Stimulated activated CD4-positive, alpha-beta T cell treated with anti-CD3 and anti-CD28 coated beads, TNF-alpha, amount 100 ng/mL, for 48 hours (primary cell): ENCODE results near the gene SFTPB.
A peak's percentile ranks its signal among the peaks of the same experiment; 100 is the strongest.

Source experiments
- DNase-seq, 3 donors: peaks; one replicate each; pipeline ENCODE4 v3.0.0-alpha.2; 2020; ENCODE audit warnings: low read depth in 3 of 3

Gene SFTPB

DNA sequence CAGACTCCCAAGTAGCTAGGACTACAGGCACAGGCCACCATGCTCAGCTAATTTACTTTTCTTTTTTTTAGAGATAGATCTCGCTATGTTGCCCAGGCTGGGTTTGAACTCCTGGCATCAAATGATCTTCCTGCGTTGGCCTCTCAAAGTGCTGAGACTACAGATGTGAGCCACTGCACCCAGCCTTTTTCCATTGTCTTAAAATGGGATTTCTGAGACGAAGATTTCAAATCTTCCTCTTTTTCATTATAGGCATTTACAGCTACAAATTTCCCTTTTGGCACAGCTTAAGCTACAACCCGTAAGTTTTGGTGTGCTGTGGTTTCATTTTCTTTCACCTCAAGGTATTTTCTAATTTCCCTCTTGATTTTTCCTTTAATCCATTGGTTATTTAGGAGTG, 34.8 kb upstream of the SFTPB start:
- DNase-seq, result no peak

DNA sequence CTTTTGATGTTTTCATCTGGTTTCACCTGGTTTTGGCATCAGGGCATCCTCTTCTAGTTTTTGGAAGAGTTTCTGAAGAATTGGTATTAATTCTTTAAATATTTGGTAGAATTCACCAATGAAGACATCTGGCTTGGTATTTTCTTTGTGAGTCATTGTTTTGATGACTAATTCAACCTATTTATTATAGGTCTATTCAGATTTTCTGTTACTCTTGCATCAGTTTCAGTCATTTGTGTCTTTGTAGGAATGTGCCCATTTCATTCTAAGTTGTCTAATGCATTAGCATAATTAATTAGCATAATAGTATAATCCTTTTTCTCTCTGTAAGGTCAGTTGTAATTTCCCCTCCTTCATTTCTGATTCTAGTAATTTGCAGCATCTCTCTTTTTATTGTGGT, 34.2 kb upstream of the SFTPB start:
- no peak for DNase-seq

DNA sequence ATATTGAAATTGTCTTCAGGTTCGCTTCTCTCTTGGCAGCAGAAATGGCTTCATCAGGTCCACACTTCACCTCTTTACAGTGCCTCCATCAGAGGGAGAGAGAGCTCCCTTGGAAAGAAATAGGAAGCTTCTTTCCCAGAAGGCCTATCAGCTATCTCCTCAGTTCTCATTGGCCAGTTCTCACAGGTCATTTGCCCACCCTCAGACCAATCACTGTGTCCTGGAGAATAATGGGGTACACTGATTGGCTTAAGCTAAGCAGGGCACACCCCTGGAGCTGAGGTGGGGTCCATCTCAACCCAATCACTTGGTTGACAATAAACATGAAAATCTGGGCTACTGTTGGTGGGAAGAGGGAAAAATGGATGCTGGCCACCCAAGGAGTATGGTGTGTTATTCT, 31.3 kb upstream of the SFTPB start:
- DNase-seq, result no peak

DNA sequence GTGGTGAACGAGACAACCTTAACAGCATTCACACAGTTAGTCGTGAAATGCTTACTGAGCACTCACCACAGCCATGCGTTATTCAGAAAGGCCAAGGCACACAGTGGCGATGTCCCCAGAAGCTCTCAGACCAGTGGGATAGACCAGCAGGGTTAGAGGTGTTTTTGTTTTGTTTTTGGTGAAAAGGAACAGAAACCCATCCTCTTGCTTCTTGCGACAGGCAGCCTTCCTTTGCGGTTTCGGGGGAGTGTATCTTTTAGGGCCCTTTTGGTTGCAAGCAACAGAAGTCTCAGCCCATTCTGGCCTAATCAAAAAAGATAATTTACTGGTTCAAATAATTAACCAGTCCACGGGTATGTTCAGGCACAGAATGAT, 30.9 kb upstream of the SFTPB start:
- no peak for DNase-seq

DNA sequence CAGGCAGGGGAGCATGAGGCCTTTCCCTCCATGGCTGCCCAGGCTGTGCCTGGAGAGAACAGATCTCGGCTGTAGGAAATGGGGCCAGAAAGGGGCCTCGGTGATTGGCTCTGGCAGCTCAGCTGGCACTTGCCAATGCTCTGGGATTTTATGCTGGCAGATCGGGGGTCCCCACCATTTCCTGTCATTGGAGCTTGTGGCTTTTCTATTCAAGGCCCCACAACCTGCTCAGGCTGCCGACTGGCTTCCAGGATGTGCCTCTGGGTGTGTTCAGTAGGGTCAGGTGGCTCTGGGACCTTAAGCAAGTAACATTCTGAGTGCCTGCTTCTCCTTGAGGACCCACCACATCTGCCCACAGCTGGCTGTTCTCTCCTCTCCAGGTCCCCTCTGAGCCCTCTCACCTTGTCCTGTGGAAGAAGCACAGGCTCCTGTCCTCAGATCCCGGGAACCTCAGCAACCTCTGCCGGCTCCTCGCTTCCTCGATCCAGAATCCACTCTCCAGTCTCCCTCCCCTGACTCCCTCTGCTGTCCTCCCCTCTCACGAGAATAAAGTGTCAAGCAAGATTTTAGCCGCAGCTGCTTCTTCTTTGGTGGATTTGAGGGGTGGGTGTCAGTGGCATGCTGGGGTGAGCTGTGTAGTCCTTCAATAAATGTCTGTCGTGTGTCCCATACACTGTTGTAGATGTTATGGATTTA, 30.3 kb upstream of the SFTPB start:
- no peak for DNase-seq

DNA sequence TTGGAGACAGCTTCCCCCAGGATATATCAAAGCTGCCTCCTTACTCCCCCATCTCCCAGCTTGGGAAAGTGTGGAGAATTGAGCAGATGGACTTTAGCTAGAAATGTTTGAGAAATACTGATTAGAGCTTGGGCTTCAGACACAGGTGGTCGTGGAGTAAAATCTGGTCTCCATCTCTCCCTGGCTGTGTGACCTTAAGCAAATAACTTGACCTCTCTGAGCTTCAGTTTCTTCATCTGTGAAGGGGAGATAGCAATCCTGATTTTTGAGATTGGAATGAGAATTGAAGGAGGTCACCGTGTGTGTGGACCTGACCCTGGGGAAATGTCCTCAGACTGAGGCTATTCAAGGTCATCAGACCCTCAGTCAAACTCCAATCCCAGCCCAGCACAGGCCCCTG, 29.7 kb upstream of the SFTPB start:
- DNase-seq, result no peak

DNA sequence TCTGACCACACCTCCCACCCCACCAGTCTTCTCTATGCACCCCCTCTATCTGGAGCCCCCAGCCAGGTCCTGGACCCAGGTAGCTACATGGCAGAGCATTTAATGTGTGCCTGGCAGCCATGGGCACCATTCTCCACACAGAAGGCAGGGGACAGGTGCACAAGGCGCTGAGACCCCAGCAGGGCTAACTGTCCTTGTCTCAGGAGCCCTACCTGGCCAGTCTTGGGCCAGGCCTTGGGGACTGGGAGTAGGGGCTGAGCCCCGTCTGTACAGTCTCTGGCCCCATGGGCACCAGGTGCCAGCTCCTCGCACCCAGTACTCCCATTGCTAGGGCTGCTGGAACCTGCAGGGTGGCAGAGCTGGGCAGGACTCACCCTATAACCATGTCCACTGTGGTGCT, 29.1 kb upstream of the SFTPB start:
- DNase-seq, result no peak

DNA sequence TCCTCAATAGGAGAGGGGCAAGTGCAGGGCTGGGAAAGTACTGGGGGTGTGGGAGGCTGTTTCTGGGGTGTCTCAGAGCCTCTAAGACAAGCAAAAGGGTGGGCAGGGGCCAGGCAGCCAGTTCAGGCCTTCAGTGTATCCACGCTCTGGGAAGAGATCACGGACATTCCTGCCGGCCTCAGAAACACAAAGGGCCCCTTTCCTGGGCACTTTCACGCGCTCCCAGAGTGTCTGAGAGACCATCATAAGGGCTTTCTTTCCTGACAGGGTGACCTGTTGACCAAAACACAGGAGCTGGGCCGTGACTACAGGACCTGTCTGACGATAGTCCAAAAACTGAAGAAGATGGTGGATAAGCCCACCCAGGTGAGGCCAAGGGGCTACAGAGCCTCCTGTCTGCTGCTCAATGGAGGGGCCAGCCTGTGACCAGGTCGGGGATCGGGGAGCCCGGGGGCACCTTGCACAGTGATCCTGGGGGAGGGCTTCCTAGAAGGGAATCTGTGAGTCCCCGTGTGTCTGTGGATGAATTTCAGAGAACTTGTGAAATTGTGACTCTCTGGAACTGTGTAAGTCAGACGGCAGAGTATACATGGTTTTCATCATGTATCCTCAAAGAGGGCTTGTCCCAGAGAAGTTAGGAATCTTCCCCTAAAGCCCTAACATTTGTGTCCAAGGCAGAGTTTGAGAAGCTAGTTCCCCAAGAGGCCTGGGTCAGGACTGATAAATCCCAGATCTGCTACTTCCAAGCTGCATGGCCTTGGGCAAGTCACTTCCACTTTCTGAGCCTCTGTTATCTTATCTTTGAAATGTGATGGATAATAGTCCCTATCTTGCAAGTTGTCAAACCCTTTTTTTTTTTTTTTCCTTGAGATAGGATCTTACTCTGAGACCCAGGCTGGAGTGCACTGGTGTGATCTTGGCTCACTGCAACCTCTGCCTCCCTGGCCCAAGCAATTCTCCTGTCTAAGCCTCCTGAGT, 28.0 kb upstream of the SFTPB start:
- no peak for DNase-seq

DNA sequence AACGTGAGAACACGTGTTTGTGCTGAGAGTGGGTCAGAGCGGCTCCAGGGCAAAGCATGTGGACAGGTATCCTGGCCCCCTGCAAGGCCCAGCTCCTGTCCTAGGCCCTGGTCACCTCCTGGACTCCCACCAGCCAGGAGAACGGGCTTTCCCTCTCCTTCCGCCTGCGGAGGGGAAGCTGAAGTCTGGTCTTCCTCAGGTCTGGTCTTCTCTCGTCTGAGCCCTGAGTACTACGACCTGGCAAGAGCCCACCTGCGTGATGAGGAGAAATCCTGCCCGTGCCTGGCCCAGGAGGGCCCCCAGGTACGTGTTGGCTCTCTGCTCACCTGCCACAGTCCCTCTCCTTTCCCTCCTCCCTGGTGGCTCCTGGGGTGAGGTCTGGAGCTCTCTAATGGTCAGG, 27.1 kb upstream of the SFTPB start:
- DNase-seq, result no peak

DNA sequence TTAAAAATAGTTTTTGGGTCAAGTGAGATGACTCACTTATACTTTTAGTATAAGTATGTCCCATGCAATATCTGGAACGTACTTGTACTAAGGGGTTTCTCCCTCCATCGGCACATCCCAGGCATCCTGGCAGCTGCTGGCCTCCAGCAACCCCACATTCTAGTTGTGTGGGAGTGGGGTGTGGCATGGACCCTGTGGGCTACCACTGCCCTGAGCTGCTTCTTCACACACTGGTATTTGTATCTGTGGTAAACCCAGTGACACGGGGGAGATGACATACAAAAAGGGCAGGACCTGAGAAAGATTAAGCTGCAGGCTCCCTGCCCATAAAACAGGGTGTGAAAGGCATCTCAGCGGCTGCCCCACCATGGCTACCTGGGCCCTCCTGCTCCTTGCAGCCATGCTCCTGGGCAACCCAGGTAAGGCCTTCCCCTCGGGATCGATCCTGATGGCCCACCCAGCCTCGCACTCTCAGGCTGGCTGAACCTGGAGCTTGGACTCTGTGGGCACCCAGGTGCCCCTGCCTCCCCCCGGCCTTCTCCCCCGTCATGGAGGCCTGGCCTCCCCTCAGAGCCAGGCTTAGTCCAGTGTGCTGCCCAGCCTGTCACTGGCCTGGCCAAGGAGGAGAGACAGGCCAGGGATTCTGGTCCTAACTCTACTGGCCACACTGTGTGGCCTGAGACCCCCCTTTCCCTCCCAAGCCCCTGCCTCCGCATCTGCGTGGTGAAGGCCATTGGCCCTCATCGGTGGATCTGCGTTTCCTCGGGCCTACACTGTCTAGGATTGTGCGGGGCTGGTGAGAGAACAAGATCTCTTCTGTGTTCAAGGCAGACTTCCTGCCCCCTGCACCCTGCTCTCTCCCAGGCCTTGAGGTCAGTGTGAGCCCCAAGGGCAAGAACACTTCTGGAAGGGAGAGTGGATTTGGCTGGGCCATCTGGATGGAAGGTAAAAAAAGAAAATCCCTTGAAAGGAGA, 26.3 kb upstream of the SFTPB start, which contains the start of gene GNLY:
Gene GNLY, plus strand, starts transcription at position 307 of the 974 bp plus-strand sequence. Its CDS starts 61 bp downstream, at position 368.
- no peak for DNase-seq

DNA sequence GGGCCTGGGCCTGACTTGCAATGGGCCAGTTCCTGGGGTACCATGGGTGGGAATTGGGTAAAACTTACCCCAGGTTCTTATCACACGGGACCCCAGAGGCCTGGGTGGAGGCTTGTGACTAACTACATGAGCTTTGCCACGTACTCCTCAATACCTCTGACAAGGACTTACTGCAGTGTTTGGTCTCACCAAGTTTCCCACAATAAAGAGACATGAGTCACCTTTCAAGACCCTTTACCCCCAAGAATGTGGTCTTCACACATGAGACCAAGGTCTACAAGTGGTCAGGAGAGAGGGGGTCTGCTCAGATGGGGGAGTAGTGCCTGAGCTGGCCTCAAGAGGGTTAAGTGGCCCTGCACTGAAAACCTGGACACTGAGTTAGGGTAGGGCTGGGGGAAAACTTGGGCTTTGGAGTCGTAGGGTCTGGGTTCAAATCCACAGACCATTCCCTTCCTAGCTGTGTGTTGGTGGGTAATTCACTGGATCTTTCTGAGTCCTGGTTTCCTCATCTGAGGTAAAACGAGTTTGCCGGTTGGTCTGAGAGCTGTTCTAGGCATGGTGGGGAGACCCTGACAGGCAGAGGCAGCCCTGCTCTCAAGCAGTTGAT, 24.1 kb upstream of the SFTPB start:
- DNase-seq, result no peak

DNA sequence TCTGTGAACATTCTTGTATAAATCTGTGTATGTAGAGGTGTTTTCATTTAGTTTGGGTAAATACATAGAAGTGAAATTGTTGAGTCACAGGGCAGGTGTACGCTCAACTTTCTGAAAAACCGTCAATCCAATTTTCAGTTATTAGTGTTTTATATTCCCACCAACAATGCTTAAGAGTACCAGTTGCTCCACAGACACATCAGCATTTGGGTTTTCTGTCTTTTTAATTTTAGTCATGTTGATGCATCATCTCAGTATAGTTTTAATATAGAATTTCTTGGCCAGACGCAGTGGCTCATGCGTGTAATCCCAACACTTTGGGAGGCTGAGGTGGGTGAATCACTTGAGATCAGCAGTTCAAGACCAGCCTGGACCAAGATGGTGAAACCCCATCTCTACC, 22.9 kb upstream of the SFTPB start:
- no peak for DNase-seq

DNA sequence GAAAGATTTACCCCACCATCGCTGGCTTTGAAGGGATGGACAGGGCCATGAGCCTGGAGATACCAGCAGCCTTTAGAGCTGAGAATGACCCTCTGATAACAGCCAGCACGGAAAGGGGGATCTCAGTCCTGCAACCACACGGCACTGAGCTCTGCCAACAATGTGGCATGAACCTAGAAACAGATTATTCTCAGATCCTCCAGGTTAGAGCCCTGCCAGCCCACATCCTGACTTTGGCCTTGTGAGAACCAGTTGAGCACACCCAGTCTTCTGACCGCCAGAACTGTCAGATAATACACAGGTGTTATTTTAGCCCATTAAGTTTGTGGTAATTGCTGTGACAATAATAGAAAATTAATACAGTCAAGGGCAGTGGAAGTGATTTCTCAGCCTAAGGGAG, 16.8 kb upstream of the SFTPB start:
- DNase-seq, result no peak

DNA sequence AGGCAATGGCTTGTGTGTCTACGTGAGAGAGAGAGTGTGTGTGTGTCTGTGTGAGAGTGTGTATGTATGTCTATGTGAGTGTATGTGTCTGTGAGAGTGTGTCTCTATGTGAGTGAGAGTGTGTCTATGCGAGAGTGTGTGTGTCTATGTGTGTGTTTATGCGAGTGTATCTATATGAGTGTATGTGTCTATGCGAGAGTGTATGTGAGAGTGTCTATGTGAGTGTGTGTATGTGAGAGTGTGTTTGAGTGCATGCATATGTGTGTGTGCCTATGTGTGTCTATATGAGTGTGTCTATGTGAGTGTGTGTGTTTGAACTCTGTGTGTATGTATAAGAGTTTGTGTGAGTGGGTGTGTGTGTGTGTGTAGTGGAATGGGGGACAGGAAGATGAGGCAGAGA, 16.4 kb upstream of the SFTPB start:
- DNase-seq, result no peak

DNA sequence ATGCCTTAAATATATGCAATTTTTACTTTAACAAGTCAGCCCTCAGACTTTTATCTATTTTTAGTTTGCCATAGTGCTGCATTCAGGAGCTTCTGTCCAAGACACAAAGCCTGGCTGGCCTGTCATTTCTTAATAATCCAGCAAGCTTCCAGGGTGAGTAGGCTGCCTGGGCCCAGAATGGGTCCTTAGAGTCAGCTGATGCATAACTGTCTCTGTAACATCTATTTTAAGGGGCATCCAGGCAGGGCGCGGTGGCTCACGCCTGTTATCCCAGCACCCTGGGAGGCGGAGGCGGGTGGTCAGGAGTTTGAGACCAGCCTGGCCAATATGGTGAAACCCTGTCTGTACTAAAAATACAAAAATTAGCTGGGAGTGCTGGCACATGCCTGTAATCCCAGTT, 14.4 kb upstream of the SFTPB start:
- DNase-seq, result no peak

DNA sequence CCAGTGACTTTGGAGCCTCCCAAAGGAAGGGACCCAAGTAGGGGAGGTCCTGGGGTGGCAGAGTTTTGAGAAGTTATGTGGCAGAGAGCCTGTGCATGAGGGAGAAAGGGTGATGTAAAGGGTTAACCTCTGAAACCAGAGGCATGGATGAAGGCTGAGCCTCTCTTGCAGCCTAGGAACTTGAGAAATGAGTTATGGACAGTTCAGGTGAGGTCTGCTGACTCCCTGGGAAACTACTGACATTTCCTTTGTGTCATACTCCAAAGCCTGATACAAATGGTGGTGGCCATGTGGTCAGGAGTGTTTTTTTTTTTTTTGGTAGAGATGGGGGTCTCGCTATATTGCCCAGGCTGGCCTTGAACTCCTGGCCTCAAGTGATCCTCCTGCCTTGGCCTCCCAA, 13.8 kb upstream of the SFTPB start:
- no peak for DNase-seq

DNA sequence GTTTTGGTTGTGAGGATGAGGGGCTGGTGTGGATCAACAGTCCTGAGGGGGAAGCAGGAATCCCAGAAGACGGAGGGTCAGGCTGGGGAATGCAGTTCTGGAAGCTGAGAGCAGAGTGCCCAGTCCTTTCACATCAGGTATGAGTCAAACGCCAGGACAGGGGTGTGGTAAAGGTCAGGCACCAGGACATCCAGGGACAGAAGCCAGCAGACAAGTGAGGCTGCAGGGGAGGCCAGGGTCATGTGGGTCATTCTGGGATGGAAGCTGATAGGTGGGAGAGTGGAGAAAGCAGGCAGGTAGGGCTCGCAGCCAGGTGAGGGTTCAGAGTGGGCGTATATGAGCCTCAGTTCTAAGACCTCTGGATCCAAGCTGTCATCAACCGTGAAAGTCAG, 13.4 kb upstream of the SFTPB start:
- DNase-seq, result no peak

DNA sequence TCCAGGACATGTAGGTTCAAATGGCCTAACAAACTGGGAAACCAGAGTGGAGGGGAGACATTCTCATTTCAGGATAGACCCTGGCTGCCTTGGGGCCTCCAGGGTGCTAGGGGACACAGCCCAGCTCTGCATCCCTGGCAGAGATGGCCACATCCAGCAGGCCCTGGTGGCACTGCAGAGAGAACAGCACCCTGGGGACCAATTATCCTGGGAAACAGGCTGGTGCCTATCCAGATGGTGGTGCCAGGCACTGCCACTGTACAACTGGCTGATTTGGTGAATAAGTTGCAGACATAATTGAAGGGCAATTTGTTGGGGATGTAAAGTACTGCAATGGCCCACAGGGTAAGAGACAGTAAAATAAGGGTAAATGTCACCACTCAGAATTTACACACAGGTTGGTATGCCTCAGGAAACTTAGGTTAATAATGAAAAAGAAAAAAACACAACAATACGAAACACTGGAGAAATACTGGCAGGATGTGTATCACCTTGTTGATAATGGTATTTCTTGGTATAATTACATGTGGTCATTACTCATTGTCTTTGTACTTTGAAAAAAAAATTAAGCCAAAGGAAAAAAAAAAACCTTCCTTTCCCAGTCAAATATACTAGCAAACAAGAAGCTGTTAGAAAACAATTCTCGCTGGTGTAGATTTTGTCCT, 12.8 kb upstream of the SFTPB start:
- DNase-seq, result no peak

DNA sequence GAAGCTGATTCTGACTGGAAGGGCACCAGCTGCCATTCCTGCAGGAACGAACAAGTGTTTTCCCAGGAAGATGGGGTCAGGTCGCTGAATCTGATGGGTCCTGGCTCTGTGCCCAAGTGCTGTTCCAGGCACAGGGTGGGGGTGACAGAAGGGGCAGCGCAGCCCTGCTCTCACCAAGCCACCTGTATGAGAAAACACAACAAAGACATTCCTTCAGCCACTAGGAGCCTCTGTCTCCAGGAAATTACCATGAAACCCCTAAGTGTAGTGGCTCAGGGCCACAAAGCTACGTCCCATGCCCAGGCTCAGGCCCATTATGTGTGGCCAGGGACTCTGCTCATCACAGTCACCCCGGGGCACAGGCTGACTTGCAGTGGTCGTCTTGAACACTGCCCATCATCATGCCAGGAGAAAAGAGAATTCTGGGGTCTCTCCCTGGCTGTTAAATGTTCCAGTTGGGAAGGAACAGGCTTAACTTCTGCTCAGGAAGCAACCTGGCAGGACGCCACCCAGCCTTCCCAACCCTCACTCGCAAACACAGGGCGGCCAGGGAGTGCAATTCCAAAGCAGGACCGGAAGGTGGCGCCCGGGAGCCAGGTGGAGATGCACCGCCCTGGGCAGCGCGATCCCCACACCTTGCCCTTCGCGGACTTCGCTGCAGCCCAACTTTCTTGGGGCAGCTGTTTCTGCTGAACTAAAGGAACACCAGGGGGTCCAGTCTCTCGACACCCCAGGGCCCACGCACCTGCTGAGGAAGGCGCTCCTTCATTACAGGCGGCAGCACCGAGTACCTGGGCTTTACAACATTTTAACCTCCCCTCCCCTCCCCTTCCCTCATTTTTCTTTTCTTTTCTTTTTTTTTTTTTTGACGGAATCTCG, 11.0 kb upstream of the SFTPB start:
- DNase-seq, result peak; percentile 52 to 61 (median 55)

DNA sequence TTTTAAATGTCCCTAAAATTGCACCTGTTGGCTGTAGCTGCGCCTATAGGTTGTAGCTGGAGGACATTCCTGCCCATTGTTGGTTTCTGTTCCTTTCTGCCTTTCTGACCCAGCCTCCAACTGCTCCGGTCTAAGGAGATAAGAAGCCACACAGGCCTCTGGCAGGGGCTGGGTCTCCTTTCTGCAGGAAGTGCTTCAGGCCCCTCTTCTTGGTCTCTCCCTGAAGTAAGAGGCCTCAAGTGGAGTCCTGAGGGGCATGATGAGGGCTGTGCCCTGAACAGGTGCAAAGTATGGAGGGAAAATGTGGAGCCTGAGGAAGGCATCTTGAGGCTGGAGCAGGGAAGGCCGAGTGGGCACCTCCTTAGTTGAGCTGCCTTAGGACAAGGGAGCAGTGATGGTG, 10.4 kb upstream of the SFTPB start:
- no peak for DNase-seq
